ENCODE data around the gene CTSE. TPM values are rescaled to one million over a fixed set of nuclear protein-coding genes. Genes with fewer than 3 reads are reported as not detected.

Gene CTSE
- total and polyA plus RNA-seq, 2 of the 8 experiments (the other 6 are each of a cell fraction or from before 2014, with no cell fraction given): 0.03 TPM; not detected in 1

- TF ChIP-seq CBX8 (IDR thresholded peaks at IDR 0.05; ENCODE audit: borderline replicate concordance, low read depth, low read length) (no peak), SIN3A (conservative IDR thresholded peaks at IDR 0.05 in 1 of 2, IDR thresholded peaks at IDR 0.05 in 1 of 2; ENCODE audit: low read depth in 1 of 2, low read length in 2 of 2) (no peak), CBX5 (IDR thresholded peaks at IDR 0.05; ENCODE audit: low read depth, low read length) (no peak)
Measured at GRCh38 chr1:206004826-206005225, 18.9 kb downstream of the CTSE start (continued).

Measured in H1 (cell line).